Measurements from ENCODE around the gene EFCC1. TPM values are rescaled to one million over a fixed set of nuclear protein-coding genes. Genes with fewer than 3 reads are reported as not detected.

Gene EFCC1
- total RNA-seq, 1 donor from 2014 or later, result 0.21 TPM

GRCh38 chr3:129032716-129033115, 31.6 kb downstream of the EFCC1 start:
- H3K9me3 Mint-ChIP-seq, result no peaks in the 10 kb centered on the region

GRCh38 chr3:129033151-129033550, 32.0 kb downstream of the EFCC1 start:
- intact Hi-C loops (cut with micrococcal nuclease), result no loop called here
- Mint-ChIP-seq H3K36me3 (ENCODE audit: low read depth) (no peaks in the 10 kb centered on the region), H3K27ac (no peak overlapping the region), H3K4me1 (ENCODE audit: low read depth) (no peaks in the 10 kb centered on the region), H3K4me3 (no peak overlapping the region), H3K9me3 (no peaks in the 10 kb centered on the region), H3K27me3 (ENCODE audit: insufficient read depth) (peaks cover 2% of the 10 kb centered on the region)
- DNase-seq (ENCODE audit: low spot score), result no peak

More at GRCh38 chr3:129032716-129033115, 31.6 kb downstream of the EFCC1 start:
- Mint-ChIP-seq H3K27me3 (ENCODE audit: insufficient read depth) (peaks cover 2% of the 10 kb centered on the region), H3K36me3 (ENCODE audit: low read depth) (no peaks in the 10 kb centered on the region), H3K4me1 (ENCODE audit: low read depth) (no peaks in the 10 kb centered on the region), H3K4me3 (no peak overlapping the region), H3K27ac (no peak overlapping the region)
- intact Hi-C loops (cut with micrococcal nuclease), result no loop called here
- no peak for DNase-seq (ENCODE audit: low spot score)

GRCh38 chr3:129033633-129034321, 32.7 kb downstream of the EFCC1 start:
- Mint-ChIP-seq H3K4me1 (ENCODE audit: low read depth) (no peaks in the 10 kb centered on the region), H3K36me3 (ENCODE audit: low read depth) (no peaks in the 10 kb centered on the region)
- intact Hi-C loops (cut with micrococcal nuclease), result no loop called here

GRCh38 chr3:129034642-129035041, 33.5 kb downstream of the EFCC1 start:
- no peak overlapping the region for H3K27ac Mint-ChIP-seq
- peaks cover 8% of the 10 kb centered on the region for H3K27me3 Mint-ChIP-seq (ENCODE audit: insufficient read depth)
- intact Hi-C loops (cut with micrococcal nuclease), result no loop called here
- no peaks in the 10 kb centered on the region for H3K36me3 Mint-ChIP-seq (ENCODE audit: low read depth)
- no peaks in the 10 kb centered on the region for H3K4me1 Mint-ChIP-seq (ENCODE audit: low read depth)
- H3K4me3 Mint-ChIP-seq, result no peak overlapping the region
- no peak for DNase-seq (ENCODE audit: low spot score)
- no peaks in the 10 kb centered on the region for H3K9me3 Mint-ChIP-seq

More at GRCh38 chr3:129033633-129034321, 32.7 kb downstream of the EFCC1 start:
- no peak overlapping the region for H3K27ac Mint-ChIP-seq
- H3K9me3 Mint-ChIP-seq, result no peaks in the 10 kb centered on the region
- DNase-seq (ENCODE audit: low spot score), result no peak
- no peak overlapping the region for H3K4me3 Mint-ChIP-seq
- H3K27me3 Mint-ChIP-seq (ENCODE audit: insufficient read depth), result peaks cover 6% of the 10 kb centered on the region

- DNase-seq (ENCODE audit: low spot score), result no peak
- Mint-ChIP-seq H3K27ac (no peak overlapping the region), H3K4me3 (no peak overlapping the region), H3K36me3 (ENCODE audit: low read depth) (no peaks in the 10 kb centered on the region), H3K4me1 (ENCODE audit: low read depth) (no peaks in the 10 kb centered on the region), H3K27me3 (ENCODE audit: insufficient read depth) (peaks cover 13% of the 10 kb centered on the region), H3K9me3 (no peaks in the 10 kb centered on the region)
- intact Hi-C loops (cut with micrococcal nuclease), result no loop called here
These were observed 34.5 kb downstream of the EFCC1 start for GRCh38 chr3:129035360-129036221.

GRCh38 chr3:129036222-129037092, 35.4 kb downstream of the EFCC1 start:
- no peak for DNase-seq (ENCODE audit: low spot score)
- Mint-ChIP-seq H3K36me3 (ENCODE audit: low read depth) (no peaks in the 10 kb centered on the region), H3K27me3 (ENCODE audit: insufficient read depth) (peaks cover 13% of the 10 kb centered on the region), H3K9me3 (no peaks in the 10 kb centered on the region), H3K27ac (no peak overlapping the region), H3K4me1 (ENCODE audit: low read depth) (no peaks in the 10 kb centered on the region), H3K4me3 (no peak overlapping the region)
- intact Hi-C loops (cut with micrococcal nuclease), result no loop called here

- no peak for DNase-seq (ENCODE audit: low spot score)
- Mint-ChIP-seq H3K4me3 (no peak overlapping the region), H3K27me3 (ENCODE audit: insufficient read depth) (peaks cover 13% of the 10 kb centered on the region), H3K4me1 (ENCODE audit: low read depth) (no peaks in the 10 kb centered on the region), H3K36me3 (ENCODE audit: low read depth) (no peaks in the 10 kb centered on the region), H3K27ac (no peak overlapping the region), H3K9me3 (no peaks in the 10 kb centered on the region)
- intact Hi-C loops (cut with micrococcal nuclease), result no loop called here
These were observed 36.0 kb downstream of the EFCC1 start for GRCh38 chr3:129037093-129037419.

- Mint-ChIP-seq H3K4me3 (no peak overlapping the region), H3K27me3 (ENCODE audit: insufficient read depth) (peaks cover 24% of the 10 kb centered on the region), H3K36me3 (ENCODE audit: low read depth) (no peaks in the 10 kb centered on the region), H3K27ac (no peak overlapping the region), H3K9me3 (no peaks in the 10 kb centered on the region), H3K4me1 (ENCODE audit: low read depth) (no peaks in the 10 kb centered on the region)
- no peak for DNase-seq (ENCODE audit: low spot score)
- intact Hi-C loops (cut with micrococcal nuclease), result no loop called here
These were observed 37.2 kb downstream of the EFCC1 start for GRCh38 chr3:129038121-129038855.

GRCh38 chr3:129039271-129040038, 38.4 kb downstream of the EFCC1 start:
- no peaks in the 10 kb centered on the region for H3K36me3 Mint-ChIP-seq (ENCODE audit: low read depth)
- no peaks in the 10 kb centered on the region for H3K9me3 Mint-ChIP-seq
- no peaks in the 10 kb centered on the region for H3K4me1 Mint-ChIP-seq (ENCODE audit: low read depth)
- H3K27me3 Mint-ChIP-seq (ENCODE audit: insufficient read depth), result peaks cover 32% of the 10 kb centered on the region
- DNase-seq (ENCODE audit: low spot score), result no peak
- no peak overlapping the region for H3K4me3 Mint-ChIP-seq
- no peak overlapping the region for H3K27ac Mint-ChIP-seq
- intact Hi-C loops (cut with micrococcal nuclease), result no loop called here

GRCh38 chr3:129040039-129040336, 38.9 kb downstream of the EFCC1 start:
- Mint-ChIP-seq H3K36me3 (ENCODE audit: low read depth) (no peaks in the 10 kb centered on the region), H3K4me1 (ENCODE audit: low read depth) (no peaks in the 10 kb centered on the region), H3K9me3 (no peaks in the 10 kb centered on the region), H3K27me3 (ENCODE audit: insufficient read depth) (peaks cover 32% of the 10 kb centered on the region), H3K27ac (no peak overlapping the region), H3K4me3 (no peak overlapping the region)
- DNase-seq (ENCODE audit: low spot score), result no peak
- intact Hi-C loops (cut with micrococcal nuclease), result no loop called here

- DNase-seq (ENCODE audit: low spot score), result no peak
- H3K4me3 Mint-ChIP-seq, result no peak overlapping the region
- no peaks in the 10 kb centered on the region for H3K36me3 Mint-ChIP-seq (ENCODE audit: low read depth)
- peaks cover 4% of the 10 kb centered on the region for H3K4me1 Mint-ChIP-seq (ENCODE audit: low read depth)
- intact Hi-C loops (cut with micrococcal nuclease), result no loop called here
- H3K27ac Mint-ChIP-seq, result no peak overlapping the region
- H3K9me3 Mint-ChIP-seq, result no peaks in the 10 kb centered on the region
- peaks cover 32% of the 10 kb centered on the region for H3K27me3 Mint-ChIP-seq (ENCODE audit: insufficient read depth)
These were observed 39.6 kb downstream of the EFCC1 start for GRCh38 chr3:129040579-129041300.

All from activated T-helper 1 cell treated with anti-CD3 and anti-CD28 coated beads, Interleukin-12 subunit alpha, Interleukin-12 subunit beta, Interleukin-2, Interleukin-4 antibody, amounts not matched to agents 30 ng/mL and 10 ng/mL and 1 ng/mL, durations not matched to agents 14 hours and 24 hours and 36 hours (primary cell).